Karpas-422 (cell line): ENCODE measurements around the gene DPP10. TPM values are rescaled to one million over a fixed set of nuclear protein-coding genes. Genes with fewer than 3 reads are reported as not detected.

Source experiments
- DNase-seq: peaks from one replicate; pipeline ENCODE4 v3.0.0-alpha.2; 2015
- H2AFZ ChIP-seq: fragments of 200-600 bp; sonication (generic); 2 replicates; pipeline ENCODE4 v1.6.1; 2014; ENCODE audit warnings: antibody characterized with exemption, low read length, mixed read lengths
- H3K27ac ChIP-seq: fragments of 200-600 bp; sonication (generic); 2 replicates; pipeline ENCODE4 v1.5.1; 2014; ENCODE audit warnings: mild to moderate bottlenecking, low read length, moderate library complexity
- H3K27me3 ChIP-seq: fragments of 200-600 bp; sonication (generic); 2 replicates; pipeline ENCODE4 v1.6.1; 2014; ENCODE audit warnings: low read length, mixed read lengths
- H3K36me3 ChIP-seq: fragments of 200-600 bp; sonication (generic); 2 replicates; pipeline ENCODE4 v1.6.1; 2014; ENCODE audit warnings: low read length, mixed read lengths; ENCODE audit not compliant: insufficient read depth
- H3K4me1 ChIP-seq: fragments of 200-600 bp; sonication (generic); 2 replicates; pipeline ENCODE4 v1.6.1; 2014; ENCODE audit warnings: mild to moderate bottlenecking, low read length, mixed read lengths
- H3K4me2 ChIP-seq: fragments of 200-600 bp; sonication (generic); 2 replicates; pipeline ENCODE4 v1.6.1; 2014; ENCODE audit warnings: low read length, low read depth, mild to moderate bottlenecking; ENCODE audit not compliant: poor library complexity, severe bottlenecking
- H3K4me3 ChIP-seq: fragments of 200-600 bp; sonication (generic); 2 replicates; pipeline ENCODE4 v1.5.1; 2014; ENCODE audit warnings: mild to moderate bottlenecking, antibody characterized with exemption, low read length, mixed read lengths
- H3K79me2 ChIP-seq: fragments of 200-600 bp; sonication (generic); 2 replicates; pipeline ENCODE4 v1.6.1; 2014; ENCODE audit warnings: mild to moderate bottlenecking, low read length, mixed read lengths
- H3K9ac ChIP-seq: fragments of 200-600 bp; sonication (generic); 2 replicates; pipeline ENCODE4 v1.6.0; 2014; ENCODE audit warnings: low read length
- H3K9me2 ChIP-seq: fragments of 200-600 bp; sonication (generic), shearing (Covaris generic); replicated peaks from 2 replicates; pipeline ENCODE4 v1.6.0; 2014; ENCODE audit warnings: mild to moderate bottlenecking, low read length, moderate library complexity; ENCODE audit not compliant: insufficient read depth
- H3K9me3 ChIP-seq: fragments of 300-700, 200-600 bp; sonication (generic); 2 replicates; pipeline ENCODE4 v1.6.1; 2014; ENCODE audit warnings: low read length, mixed read lengths
- H4K20me1 ChIP-seq: fragments of 200-600 bp; sonication (generic); 2 replicates; pipeline ENCODE4 v1.6.1; 2014; ENCODE audit warnings: mild to moderate bottlenecking, antibody characterized with exemption, low read length, low read depth; ENCODE audit not compliant: insufficient read depth
- total RNA-seq: library from RNA; depleted of rRNA; stranded (reverse); fragments of >200 nt; shearing (Covaris generic); gene quantifications from 2 replicates; pipeline ENCODE4 v1.2.3, GENCODE V29; 2014; ENCODE audit warnings: low replicate concordance

Gene DPP10
- total RNA-seq, 1 experiment from 2014 or later = not detected

GRCh38 chr2:114864901-114865300 is 422.5 kb downstream of the DPP10 start:
- H3K79me2 ChIP-seq = no peaks in the 10 kb centered on the region
- H3K9me2 ChIP-seq = no peaks in the 10 kb centered on the region
- H3K9me3 ChIP-seq = no peaks in the 10 kb centered on the region
- H3K27me3 ChIP-seq = no peaks in the 10 kb centered on the region
- DNase-seq = no peak
- no peak overlapping the region for H3K9ac ChIP-seq
- H3K4me3 ChIP-seq = no peak overlapping the region
- no peak overlapping the region for H3K4me2 ChIP-seq
- no peaks in the 10 kb centered on the region for H4K20me1 ChIP-seq
- no peak overlapping the region for H2AFZ ChIP-seq
- H3K36me3 ChIP-seq = no peaks in the 10 kb centered on the region
- H3K4me1 ChIP-seq = no peaks in the 10 kb centered on the region
- no peak overlapping the region for H3K27ac ChIP-seq

GRCh38 chr2:114880046-114880445 is 437.6 kb downstream of the DPP10 start:
- Histone ChIP-seq H3K4me1 (no peaks in the 10 kb centered on the region), H3K27me3 (no peaks in the 10 kb centered on the region), H3K27ac (no peak overlapping the region), H3K4me3 (no peak overlapping the region), H3K79me2 (no peaks in the 10 kb centered on the region), H3K36me3 (no peaks in the 10 kb centered on the region), H3K4me2 (no peak overlapping the region), H3K9me3 (no peaks in the 10 kb centered on the region), H3K9ac (no peak overlapping the region), H2AFZ (no peak overlapping the region), H4K20me1 (no peaks in the 10 kb centered on the region), H3K9me2 (peaks cover 3% of the 10 kb centered on the region; the same call in 1 of the 2 replicates)
- DNase-seq = no peak

- Histone ChIP-seq H3K9me2 (no peaks in the 10 kb centered on the region), H2AFZ (no peak overlapping the region), H3K9me3 (no peaks in the 10 kb centered on the region), H4K20me1 (no peaks in the 10 kb centered on the region), H3K4me1 (no peaks in the 10 kb centered on the region), H3K79me2 (no peaks in the 10 kb centered on the region), H3K9ac (no peak overlapping the region), H3K36me3 (no peaks in the 10 kb centered on the region), H3K4me3 (no peak overlapping the region), H3K4me2 (no peak overlapping the region), H3K27me3 (no peaks in the 10 kb centered on the region), H3K27ac (no peak overlapping the region)
- no peak for DNase-seq
These were observed 477.5 kb downstream of the DPP10 start for GRCh38 chr2:114919985-114920384.

- Histone ChIP-seq H3K4me2 (no peak overlapping the region), H3K4me1 (no peaks in the 10 kb centered on the region), H3K36me3 (no peaks in the 10 kb centered on the region), H3K4me3 (no peak overlapping the region), H3K9me2 (no peaks in the 10 kb centered on the region), H3K27ac (no peak overlapping the region), H2AFZ (no peak overlapping the region), H3K79me2 (no peaks in the 10 kb centered on the region), H3K9me3 (no peaks in the 10 kb centered on the region), H3K9ac (no peak overlapping the region), H3K27me3 (no peaks in the 10 kb centered on the region), H4K20me1 (no peaks in the 10 kb centered on the region)
- no peak for DNase-seq
These were observed 479.6 kb downstream of the DPP10 start for GRCh38 chr2:114922076-114922475.

- H3K9ac ChIP-seq = no peak overlapping the region
- no peaks in the 10 kb centered on the region for H3K79me2 ChIP-seq
- no peaks in the 10 kb centered on the region for H3K9me2 ChIP-seq
- no peak overlapping the region for H3K27ac ChIP-seq
- no peak overlapping the region for H3K4me3 ChIP-seq
- no peaks in the 10 kb centered on the region for H4K20me1 ChIP-seq
- no peaks in the 10 kb centered on the region for H3K36me3 ChIP-seq
- H3K27me3 ChIP-seq = no peaks in the 10 kb centered on the region
- H3K9me3 ChIP-seq = no peaks in the 10 kb centered on the region
- H3K4me1 ChIP-seq = no peaks in the 10 kb centered on the region
- no peak for DNase-seq
- no peak overlapping the region for H3K4me2 ChIP-seq
- H2AFZ ChIP-seq = no peak overlapping the region
These were observed 483.1 kb downstream of the DPP10 start for GRCh38 chr2:114925296-114926255.

GRCh38 chr2:114926303-114926702 is 483.9 kb downstream of the DPP10 start:
- Histone ChIP-seq H3K9me3 (no peaks in the 10 kb centered on the region), H3K27me3 (no peaks in the 10 kb centered on the region), H3K9me2 (no peaks in the 10 kb centered on the region), H3K9ac (no peak overlapping the region), H3K79me2 (no peaks in the 10 kb centered on the region), H4K20me1 (no peaks in the 10 kb centered on the region), H3K4me2 (no peak overlapping the region), H3K4me1 (no peaks in the 10 kb centered on the region), H2AFZ (no peak overlapping the region), H3K36me3 (no peaks in the 10 kb centered on the region), H3K4me3 (no peak overlapping the region), H3K27ac (no peak overlapping the region)
- no peak for DNase-seq

GRCh38 chr2:114929225-114929624 is 486.8 kb downstream of the DPP10 start:
- no peaks in the 10 kb centered on the region for H3K36me3 ChIP-seq
- H3K4me3 ChIP-seq = no peak overlapping the region
- DNase-seq = no peak
- no peak overlapping the region for H2AFZ ChIP-seq
- H3K9me3 ChIP-seq = no peaks in the 10 kb centered on the region
- H3K9ac ChIP-seq = no peak overlapping the region
- no peaks in the 10 kb centered on the region for H3K27me3 ChIP-seq
- H3K9me2 ChIP-seq = no peaks in the 10 kb centered on the region
- no peaks in the 10 kb centered on the region for H4K20me1 ChIP-seq
- no peak overlapping the region for H3K27ac ChIP-seq
- no peaks in the 10 kb centered on the region for H3K4me1 ChIP-seq
- no peaks in the 10 kb centered on the region for H3K79me2 ChIP-seq
- no peak overlapping the region for H3K4me2 ChIP-seq

- no peak overlapping the region for H3K4me3 ChIP-seq
- no peak for DNase-seq
- H3K9ac ChIP-seq = no peak overlapping the region
- no peaks in the 10 kb centered on the region for H3K27me3 ChIP-seq
- no peaks in the 10 kb centered on the region for H3K79me2 ChIP-seq
- H3K4me2 ChIP-seq = no peak overlapping the region
- H3K9me2 ChIP-seq = no peaks in the 10 kb centered on the region; the same call in 1 of the 2 replicates
- no peak overlapping the region for H2AFZ ChIP-seq
- H4K20me1 ChIP-seq = no peaks in the 10 kb centered on the region
- no peak overlapping the region for H3K27ac ChIP-seq
- no peaks in the 10 kb centered on the region for H3K9me3 ChIP-seq
- no peaks in the 10 kb centered on the region for H3K36me3 ChIP-seq
- no peaks in the 10 kb centered on the region for H3K4me1 ChIP-seq
These were observed 491.3 kb downstream of the DPP10 start for GRCh38 chr2:114933671-114934241.
